Measurements from ENCODE around the gene CSTF3.
"Not testable (repeated sequence)": the region's sequence is repeated elsewhere in the genome, so short reads cannot be mapped to it uniquely, and the experiment has no call there.

CSTF3 gene

GRCh38 chr11:33177676-33178336 lies 16.5 kb upstream of the CSTF3 start:
- no peak for DNase-seq (ENCODE audit: low read depth)
- H3K4me3 ChIP-seq (ENCODE audit: low read length), result no peak overlapping the region
- TF ChIP-seq, protein P1, sequence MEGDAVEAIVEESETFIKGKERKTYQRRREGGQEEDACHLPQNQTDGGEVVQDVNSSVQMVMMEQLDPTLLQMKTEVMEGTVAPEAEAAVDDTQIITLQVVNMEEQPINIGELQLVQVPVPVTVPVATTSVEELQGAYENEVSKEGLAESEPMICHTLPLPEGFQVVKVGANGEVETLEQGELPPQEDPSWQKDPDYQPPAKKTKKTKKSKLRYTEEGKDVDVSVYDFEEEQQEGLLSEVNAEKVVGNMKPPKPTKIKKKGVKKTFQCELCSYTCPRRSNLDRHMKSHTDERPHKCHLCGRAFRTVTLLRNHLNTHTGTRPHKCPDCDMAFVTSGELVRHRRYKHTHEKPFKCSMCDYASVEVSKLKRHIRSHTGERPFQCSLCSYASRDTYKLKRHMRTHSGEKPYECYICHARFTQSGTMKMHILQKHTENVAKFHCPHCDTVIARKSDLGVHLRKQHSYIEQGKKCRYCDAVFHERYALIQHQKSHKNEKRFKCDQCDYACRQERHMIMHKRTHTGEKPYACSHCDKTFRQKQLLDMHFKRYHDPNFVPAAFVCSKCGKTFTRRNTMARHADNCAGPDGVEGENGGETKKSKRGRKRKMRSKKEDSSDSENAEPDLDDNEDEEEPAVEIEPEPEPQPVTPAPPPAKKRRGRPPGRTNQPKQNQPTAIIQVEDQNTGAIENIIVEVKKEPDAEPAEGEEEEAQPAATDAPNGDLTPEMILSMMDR (conservative IDR thresholded peaks at IDR 0.05; ENCODE audit: low read depth, low read length), result no peak

DNA sequence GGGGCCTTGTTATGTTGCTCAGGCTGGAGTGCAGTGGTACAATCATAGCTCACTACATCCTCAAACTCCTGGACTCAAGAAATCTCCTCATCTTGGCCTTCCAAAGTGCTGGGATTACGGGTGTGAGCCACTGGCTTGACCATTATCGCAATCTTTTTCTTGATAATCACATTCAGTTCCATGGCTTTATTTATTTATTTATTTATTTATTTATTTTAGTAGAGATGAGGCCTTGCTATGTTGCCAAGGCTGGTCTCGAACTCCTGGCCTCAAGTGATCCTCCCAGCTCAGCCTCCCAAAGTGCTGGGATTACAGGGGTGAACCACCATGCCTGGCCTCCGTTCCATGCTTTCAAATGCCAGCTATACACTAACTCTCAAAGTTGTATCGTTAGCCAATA lies 15.5 kb upstream of the CSTF3 start:
- not testable (repeated sequence) for H3K4me3 ChIP-seq (ENCODE audit: low read length); DNase-seq (ENCODE audit: low read depth)

DNA sequence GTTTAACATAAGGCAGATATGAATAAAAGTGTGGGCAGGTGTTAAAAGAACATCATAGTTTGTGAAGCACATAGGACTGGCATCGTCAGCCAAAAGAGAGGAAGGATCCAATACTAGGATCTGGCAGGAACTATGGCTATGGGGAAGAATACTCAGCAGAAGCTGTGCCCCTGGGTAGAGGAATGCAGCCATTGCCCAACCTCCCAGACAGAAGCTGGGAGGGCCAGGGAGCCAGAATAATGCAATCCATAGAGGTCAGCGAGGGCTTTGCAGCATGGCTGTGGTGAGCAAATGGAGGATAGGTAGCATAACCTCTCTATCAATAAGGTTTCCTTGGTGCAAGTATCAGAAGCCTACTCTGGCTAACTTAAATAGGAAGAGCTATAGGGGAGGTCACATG lies 11.7 kb upstream of the CSTF3 start:
- TF ChIP-seq, protein P1 (conservative IDR thresholded peaks at IDR 0.05; ENCODE audit: low read depth, low read length), result no peak
- DNase-seq (ENCODE audit: low read depth), result no peak
- H3K4me3 ChIP-seq (ENCODE audit: low read length), result no peak overlapping the region

GRCh38 chr11:33172345-33172744 lies 11.1 kb upstream of the CSTF3 start:
- TF ChIP-seq, protein P1 (conservative IDR thresholded peaks at IDR 0.05; ENCODE audit: low read depth, low read length), result no peak
- no peak overlapping the region for H3K4me3 ChIP-seq (ENCODE audit: low read length)
- DNase-seq (ENCODE audit: low read depth), result no peak

DNA sequence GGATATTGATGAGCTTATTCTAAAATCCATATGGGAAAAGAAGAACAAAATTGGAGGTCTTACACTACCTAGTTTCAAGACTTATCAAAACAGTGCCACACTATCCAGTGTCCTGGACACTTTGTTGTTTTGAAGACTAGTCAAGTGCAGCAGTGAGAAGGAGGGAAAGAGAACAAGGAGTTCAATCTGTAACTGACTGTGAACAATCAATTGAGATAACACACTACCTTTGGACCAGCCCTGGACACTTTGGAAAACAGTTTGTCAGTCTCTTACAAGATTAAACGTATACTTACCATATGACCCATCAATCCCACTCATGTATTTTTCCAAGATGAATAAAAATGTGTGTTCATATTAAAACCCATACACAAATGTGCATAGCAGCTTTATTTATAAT lies 10.0 kb upstream of the CSTF3 start:
- no peak overlapping the region for H3K4me3 ChIP-seq (ENCODE audit: low read length)
- TF ChIP-seq, protein P1 (conservative IDR thresholded peaks at IDR 0.05; ENCODE audit: low read depth, low read length), result no peak
- DNase-seq (ENCODE audit: low read depth), result no peak

GRCh38 chr11:33168709-33169200 lies 7.5 kb upstream of the CSTF3 start:
- TF ChIP-seq, protein P1 (conservative IDR thresholded peaks at IDR 0.05; ENCODE audit: low read depth, low read length), result no peak
- H3K4me3 ChIP-seq (ENCODE audit: low read length), result no peak overlapping the region
- no peak for DNase-seq (ENCODE audit: low read depth)

DNA sequence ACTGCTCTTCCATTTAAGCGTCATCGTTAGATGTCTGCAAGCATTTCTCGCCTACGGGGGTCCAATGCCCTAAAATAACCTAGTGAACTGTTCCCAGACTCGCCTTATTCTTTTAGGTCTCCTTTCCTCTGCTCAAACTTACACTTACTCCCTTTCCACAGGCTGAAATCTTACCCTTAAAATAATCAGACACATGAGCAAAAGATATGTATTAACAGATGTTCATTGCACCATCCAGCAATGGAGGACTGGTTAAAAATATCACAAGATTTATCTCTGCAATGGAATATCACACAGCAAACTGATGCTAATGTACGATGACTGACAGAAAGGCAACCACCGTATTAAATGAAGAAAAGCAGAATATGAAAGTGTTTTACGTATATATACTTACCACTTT lies 1.6 kb upstream of the CSTF3 start:
- DNase-seq (ENCODE audit: low read depth), result no peak
- TF ChIP-seq, protein P1 (conservative IDR thresholded peaks at IDR 0.05; ENCODE audit: low read depth, low read length), result no peak
- no peak overlapping the region for H3K4me3 ChIP-seq (ENCODE audit: low read length)

Data from retinal pigment epithelial cell (primary cell).